Stimulated activated CD4-positive, alpha-beta T cell treated with anti-CD3 and anti-CD28 coated beads, Interleukin-4, amount 100 ng/mL, for 1 hour (primary cell): ENCODE results near the gene B3GALT2.
"Not testable (repeated sequence)": the region's sequence is repeated elsewhere in the genome, so short reads cannot be mapped to it uniquely, and the experiment has no call there.

ENCODE experiments used
- DNase-seq: peaks from one replicate; pipeline ENCODE4 v3.0.0-alpha.2; 2020

The B3GALT2 gene

GRCh38 chr1:193185901-193186731 is at the start of gene B3GALT2:
Gene B3GALT2 (minus strand): TSS chr1:193186613. CDS start chr1:193181562, 5,051 bp downstream.
- DNase-seq = no peak

GRCh38 chr1:193234530-193234929 is 48.1 kb upstream of the B3GALT2 start:
- DNase-seq = no peak

- DNase-seq = not testable (repeated sequence)
Measured at GRCh38 chr1:193231146-193231545, 44.7 kb upstream of the B3GALT2 start.

- no peak for DNase-seq
Measured at GRCh38 chr1:193229136-193229535, 42.7 kb upstream of the B3GALT2 start.

- no peak for DNase-seq
Measured at GRCh38 chr1:193222056-193222615, 35.7 kb upstream of the B3GALT2 start.

GRCh38 chr1:193221651-193222050 is 35.2 kb upstream of the B3GALT2 start:
- DNase-seq = no peak

- no peak for DNase-seq
Measured at GRCh38 chr1:193219391-193219790, 33.0 kb upstream of the B3GALT2 start.

- no peak for DNase-seq
Measured at GRCh38 chr1:193216920-193217319, 30.5 kb upstream of the B3GALT2 start.

- no peak for DNase-seq
Measured at GRCh38 chr1:193213998-193214397, 27.6 kb upstream of the B3GALT2 start.

GRCh38 chr1:193212637-193213036 is 26.2 kb upstream of the B3GALT2 start:
- no peak for DNase-seq

- no peak for DNase-seq
Measured at GRCh38 chr1:193211539-193211938, 25.1 kb upstream of the B3GALT2 start.

GRCh38 chr1:193210996-193211395 is 24.6 kb upstream of the B3GALT2 start:
- DNase-seq = no peak

GRCh38 chr1:193201021-193201420 is 14.6 kb upstream of the B3GALT2 start:
- no peak for DNase-seq

GRCh38 chr1:193199940-193200339 is 13.5 kb upstream of the B3GALT2 start:
- DNase-seq = no peak

- DNase-seq = no peak
Measured at GRCh38 chr1:193192586-193192985, 6.2 kb upstream of the B3GALT2 start.

GRCh38 chr1:193190096-193190744 is 3.8 kb upstream of the B3GALT2 start:
- DNase-seq = no peak

- DNase-seq = no peak
Measured at GRCh38 chr1:193189442-193190095, 3.2 kb upstream of the B3GALT2 start.

GRCh38 chr1:193188915-193189314 is 2.5 kb upstream of the B3GALT2 start:
- not testable (repeated sequence) for DNase-seq

- no peak for DNase-seq
Measured at GRCh38 chr1:193187114-193187513, 701 bp upstream of the B3GALT2 start.

GRCh38 chr1:193185211-193185610 is 1.2 kb downstream of the B3GALT2 start:
- DNase-seq = no peak

- DNase-seq = no peak
Measured at GRCh38 chr1:193184776-193185175, 1.6 kb downstream of the B3GALT2 start.

GRCh38 chr1:193183019-193183627 is 3.3 kb downstream of the B3GALT2 start:
- DNase-seq = no peak

- no peak for DNase-seq
Measured at GRCh38 chr1:193181985-193182384, 4.4 kb downstream of the B3GALT2 start.
